Fibroblast of lung (primary cell): ENCODE results near the gene EPHB2.

Experiments used
- EZH2 ChIP-seq: IDR thresholded peaks from 2 replicates; pipeline ENCODE4 v1.5.1; 2012; ENCODE audit warnings: low read length, control low read depth, mild to moderate bottlenecking; ENCODE audit errors: missing control alignments
- TF ChIP-seq, protein P1 (sequence below), 2 donors: IDR thresholded peaks in 1 of 2; conservative IDR thresholded peaks in 1 of 2; 1 replicate in 1 of 2; 2 replicates in 1 of 2; pipeline ENCODE4 v1.5.1; 2011 to 2012; ENCODE audit warnings: low read length in 2 of 2, control low read depth in 1 of 2, inconsistent platforms in 1 of 2, low read depth in 1 of 2, mild to moderate bottlenecking in 1 of 2

DNA sequence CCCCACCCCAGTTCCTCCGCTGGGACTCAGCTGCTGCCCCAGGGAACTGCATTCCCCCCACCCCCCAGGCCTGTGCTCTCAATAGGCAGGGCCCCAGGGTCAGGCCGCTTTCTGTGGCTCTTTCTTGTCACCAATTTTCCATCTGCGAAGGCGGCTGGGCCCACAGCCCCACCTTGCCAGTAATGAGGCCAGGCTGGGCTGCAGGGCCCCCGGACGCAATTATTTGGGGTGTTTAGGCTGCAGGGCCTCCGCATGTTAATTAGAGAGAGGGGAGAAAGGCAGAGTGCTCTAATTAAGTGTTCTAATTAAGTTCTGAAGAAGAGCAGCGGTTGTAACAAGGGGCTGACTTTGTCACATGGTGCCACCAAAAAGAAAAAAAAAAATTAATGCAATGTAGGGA lies 71.8 kb downstream of the EPHB2 start:
- TF ChIP-seq, protein P1, sequence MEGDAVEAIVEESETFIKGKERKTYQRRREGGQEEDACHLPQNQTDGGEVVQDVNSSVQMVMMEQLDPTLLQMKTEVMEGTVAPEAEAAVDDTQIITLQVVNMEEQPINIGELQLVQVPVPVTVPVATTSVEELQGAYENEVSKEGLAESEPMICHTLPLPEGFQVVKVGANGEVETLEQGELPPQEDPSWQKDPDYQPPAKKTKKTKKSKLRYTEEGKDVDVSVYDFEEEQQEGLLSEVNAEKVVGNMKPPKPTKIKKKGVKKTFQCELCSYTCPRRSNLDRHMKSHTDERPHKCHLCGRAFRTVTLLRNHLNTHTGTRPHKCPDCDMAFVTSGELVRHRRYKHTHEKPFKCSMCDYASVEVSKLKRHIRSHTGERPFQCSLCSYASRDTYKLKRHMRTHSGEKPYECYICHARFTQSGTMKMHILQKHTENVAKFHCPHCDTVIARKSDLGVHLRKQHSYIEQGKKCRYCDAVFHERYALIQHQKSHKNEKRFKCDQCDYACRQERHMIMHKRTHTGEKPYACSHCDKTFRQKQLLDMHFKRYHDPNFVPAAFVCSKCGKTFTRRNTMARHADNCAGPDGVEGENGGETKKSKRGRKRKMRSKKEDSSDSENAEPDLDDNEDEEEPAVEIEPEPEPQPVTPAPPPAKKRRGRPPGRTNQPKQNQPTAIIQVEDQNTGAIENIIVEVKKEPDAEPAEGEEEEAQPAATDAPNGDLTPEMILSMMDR (conservative IDR thresholded peaks at IDR 0.05 in 1 of 2, IDR thresholded peaks at IDR 0.05 in 1 of 2; ENCODE audit: low read depth in 1 of 2, low read length in 2 of 2) = no peak
- TF ChIP-seq EZH2 = no peak
